ENCODE data around the gene FTL. TPM values are rescaled to one million over a fixed set of nuclear protein-coding genes. Genes with fewer than 3 reads are reported as not detected.

FTL gene
- total RNA-seq, 4 donors from 2014 or later: 5,480 to 8,362 (median 5,857) TPM

DNA sequence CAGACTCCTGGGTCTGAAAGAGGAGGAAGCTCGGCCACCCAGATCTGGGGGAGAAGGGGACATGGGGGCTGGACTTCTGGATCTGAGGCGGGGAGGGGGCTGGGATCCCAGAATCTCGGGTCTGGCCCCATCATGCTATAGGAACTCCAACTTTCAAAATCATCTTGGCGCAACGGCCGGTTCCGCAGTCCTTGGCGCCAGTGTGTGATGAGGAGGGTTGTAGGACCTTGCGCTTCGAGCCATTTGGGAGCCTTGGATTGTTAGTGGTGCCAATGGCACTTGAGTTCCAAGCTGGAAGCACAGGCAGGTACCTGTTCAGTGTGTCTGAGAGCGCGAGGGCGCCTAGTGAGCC, 28.9 kb downstream of the FTL start:
- Histone ChIP-seq H3K27me3 (no peaks in the 10 kb centered on the region), H3K4me3 (peak overlapping the region; percentile 55 to 74 (median 68)), H3K4me1 (peaks cover 0 to 46% (median 25%) of the 10 kb centered on the region in 4 donors), H3K27ac (peak overlapping the region; percentile 73 to 99 (median 88)), H3K36me3 (peaks cover 0 to 15% (median 0%) of the 10 kb centered on the region in 3 donors), H3K9me3 (no peaks in the 10 kb centered on the region)
- no peak for DNase-seq (ENCODE audit: low spot score in 2 of 2)
- WGBS, 2 donors: 2% methylated on average over 13 of the region's 13 CpGs
- TF ChIP-seq POLR2A (IDR thresholded peaks at IDR 0.05) (no peak), EP300 (IDR thresholded peaks at IDR 0.05) (no peak)
- TF ChIP-seq, protein P1, sequence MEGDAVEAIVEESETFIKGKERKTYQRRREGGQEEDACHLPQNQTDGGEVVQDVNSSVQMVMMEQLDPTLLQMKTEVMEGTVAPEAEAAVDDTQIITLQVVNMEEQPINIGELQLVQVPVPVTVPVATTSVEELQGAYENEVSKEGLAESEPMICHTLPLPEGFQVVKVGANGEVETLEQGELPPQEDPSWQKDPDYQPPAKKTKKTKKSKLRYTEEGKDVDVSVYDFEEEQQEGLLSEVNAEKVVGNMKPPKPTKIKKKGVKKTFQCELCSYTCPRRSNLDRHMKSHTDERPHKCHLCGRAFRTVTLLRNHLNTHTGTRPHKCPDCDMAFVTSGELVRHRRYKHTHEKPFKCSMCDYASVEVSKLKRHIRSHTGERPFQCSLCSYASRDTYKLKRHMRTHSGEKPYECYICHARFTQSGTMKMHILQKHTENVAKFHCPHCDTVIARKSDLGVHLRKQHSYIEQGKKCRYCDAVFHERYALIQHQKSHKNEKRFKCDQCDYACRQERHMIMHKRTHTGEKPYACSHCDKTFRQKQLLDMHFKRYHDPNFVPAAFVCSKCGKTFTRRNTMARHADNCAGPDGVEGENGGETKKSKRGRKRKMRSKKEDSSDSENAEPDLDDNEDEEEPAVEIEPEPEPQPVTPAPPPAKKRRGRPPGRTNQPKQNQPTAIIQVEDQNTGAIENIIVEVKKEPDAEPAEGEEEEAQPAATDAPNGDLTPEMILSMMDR (IDR thresholded peaks at IDR 0.05): no peak

DNA sequence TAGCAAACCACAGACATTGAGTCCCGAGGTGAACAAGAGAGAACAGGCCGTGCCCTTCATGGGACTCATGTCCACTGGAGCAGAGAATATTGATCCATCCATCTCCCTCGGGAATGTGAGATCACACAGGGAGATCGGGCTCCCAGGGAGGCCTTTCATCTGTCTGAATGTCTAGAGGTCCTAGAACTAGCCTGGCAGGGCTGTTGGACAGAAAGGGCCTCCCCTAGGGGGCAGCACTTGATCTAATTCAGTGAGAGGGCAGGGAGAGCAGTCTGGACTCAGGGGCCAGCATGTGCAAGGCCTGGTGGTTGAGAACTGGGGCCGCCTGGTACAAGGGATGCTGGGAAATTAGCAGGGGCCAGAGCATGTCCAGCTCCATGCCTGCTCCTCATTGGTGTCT, 32.9 kb downstream of the FTL start:
- TF ChIP-seq EP300 (IDR thresholded peaks at IDR 0.05) (no peak), POLR2A (IDR thresholded peaks at IDR 0.05) (no peak)
- TF ChIP-seq, protein P1 (IDR thresholded peaks at IDR 0.05): no peak
- Histone ChIP-seq H3K27ac (no peak overlapping the region), H3K4me3 (no peak overlapping the region), H3K4me1 (peaks cover 0 to 17% (median 11%) of the 10 kb centered on the region in 4 donors), H3K36me3 (peaks cover 0 to 35% (median 0%) of the 10 kb centered on the region in 3 donors), H3K27me3 (no peaks in the 10 kb centered on the region), H3K9me3 (no peaks in the 10 kb centered on the region)
- 71 to 86% methylated on average over 5 of the region's 5 CpGs for WGBS, 2 donors
- DNase-seq (ENCODE audit: low spot score in 2 of 2): no peak

DNA sequence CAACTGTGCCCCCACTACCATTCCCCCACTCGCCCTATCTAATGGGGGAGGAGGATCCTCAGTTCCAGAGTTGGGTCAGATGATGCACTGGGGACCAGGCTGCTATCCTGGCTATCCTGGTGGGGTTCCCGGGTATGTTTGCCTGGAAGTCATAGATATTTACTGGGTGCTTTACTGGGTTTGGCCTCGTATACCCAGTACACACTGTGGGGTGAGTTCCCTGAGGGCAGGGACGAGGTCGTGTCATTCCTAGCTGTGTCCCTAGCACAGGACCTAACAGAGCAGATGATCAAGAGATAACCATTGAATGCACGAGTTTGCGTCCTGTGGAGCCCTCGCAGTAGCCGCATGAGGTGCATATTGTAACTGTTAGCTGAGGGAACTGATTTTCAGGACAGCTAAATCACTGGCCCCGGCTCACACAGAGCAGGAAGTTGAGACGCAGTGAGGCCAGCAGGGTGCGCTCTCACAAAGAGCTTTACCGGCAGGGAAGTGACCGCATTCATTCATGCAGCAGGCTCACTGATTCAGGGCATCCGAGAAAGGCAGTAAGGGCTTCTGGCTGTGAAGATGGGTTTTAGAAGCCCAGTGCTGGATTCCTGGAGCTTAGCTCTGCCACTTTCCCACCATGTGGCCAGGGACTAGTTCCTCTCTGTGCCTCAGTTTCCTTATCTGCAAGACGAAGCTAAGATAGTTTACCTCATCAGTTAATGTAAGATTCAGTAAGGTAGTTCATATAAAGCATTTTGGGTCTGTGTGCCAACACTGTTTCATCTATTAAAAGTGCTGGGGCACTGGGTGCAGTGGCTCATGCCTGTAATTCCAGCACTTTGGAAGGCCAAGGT, 34.6 kb downstream of the FTL start:
- Histone ChIP-seq H3K27me3 (no peaks in the 10 kb centered on the region), H3K27ac (no peak overlapping the region), H3K4me3 (no peak overlapping the region), H3K36me3 (peaks cover 0 to 52% (median 5%) of the 10 kb centered on the region in 3 donors), H3K9me3 (no peaks in the 10 kb centered on the region), H3K4me1 (peaks cover 0 to 9% (median 3%) of the 10 kb centered on the region in 4 donors)
- WGBS, 2 donors: 48 to 62% methylated on average over 15 to 16 of the region's 16 CpGs
- DNase-seq (ENCODE audit: low spot score in 2 of 2): no peak
- TF ChIP-seq, protein P1 (IDR thresholded peaks at IDR 0.05): peak; percentile 24 to 57 (median 39)
- TF ChIP-seq POLR2A (IDR thresholded peaks at IDR 0.05) (no peak), EP300 (IDR thresholded peaks at IDR 0.05) (no peak)

DNA sequence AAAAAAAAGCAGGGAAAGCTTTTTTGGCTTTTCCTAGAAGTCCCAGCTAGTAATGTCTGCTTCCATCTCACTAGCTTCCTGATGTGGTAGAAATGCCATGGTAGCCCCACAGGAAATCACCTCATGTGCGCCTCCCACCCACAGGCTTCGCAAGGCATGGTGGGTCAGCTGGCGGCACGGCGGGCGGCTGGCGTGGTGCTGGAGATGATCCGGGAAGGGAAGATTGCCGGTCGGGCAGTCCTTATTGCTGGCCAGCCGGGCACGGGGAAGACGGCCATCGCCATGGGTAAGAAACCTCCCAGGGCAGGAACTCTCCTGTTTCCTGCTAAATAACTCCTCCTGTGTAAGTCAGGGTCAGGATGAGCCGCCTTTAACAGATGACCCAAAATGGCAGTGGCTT, 39.0 kb downstream of the FTL start:
- H3K27ac ChIP-seq: no peak overlapping the region
- H3K9me3 ChIP-seq: no peaks in the 10 kb centered on the region
- H3K36me3 ChIP-seq: peaks cover 0 to 93% (median 5%) of the 10 kb centered on the region in 3 donors
- no peak overlapping the region for H3K4me3 ChIP-seq
- no peaks in the 10 kb centered on the region for H3K4me1 ChIP-seq
- TF ChIP-seq POLR2A (IDR thresholded peaks at IDR 0.05): no peak
- TF ChIP-seq, protein P1 (IDR thresholded peaks at IDR 0.05): no peak
- 97 to 98% methylated on average over 15 of the region's 15 CpGs for WGBS, 2 donors
- DNase-seq (ENCODE audit: low spot score in 2 of 2): no peak
- no peaks in the 10 kb centered on the region for H3K27me3 ChIP-seq

DNA sequence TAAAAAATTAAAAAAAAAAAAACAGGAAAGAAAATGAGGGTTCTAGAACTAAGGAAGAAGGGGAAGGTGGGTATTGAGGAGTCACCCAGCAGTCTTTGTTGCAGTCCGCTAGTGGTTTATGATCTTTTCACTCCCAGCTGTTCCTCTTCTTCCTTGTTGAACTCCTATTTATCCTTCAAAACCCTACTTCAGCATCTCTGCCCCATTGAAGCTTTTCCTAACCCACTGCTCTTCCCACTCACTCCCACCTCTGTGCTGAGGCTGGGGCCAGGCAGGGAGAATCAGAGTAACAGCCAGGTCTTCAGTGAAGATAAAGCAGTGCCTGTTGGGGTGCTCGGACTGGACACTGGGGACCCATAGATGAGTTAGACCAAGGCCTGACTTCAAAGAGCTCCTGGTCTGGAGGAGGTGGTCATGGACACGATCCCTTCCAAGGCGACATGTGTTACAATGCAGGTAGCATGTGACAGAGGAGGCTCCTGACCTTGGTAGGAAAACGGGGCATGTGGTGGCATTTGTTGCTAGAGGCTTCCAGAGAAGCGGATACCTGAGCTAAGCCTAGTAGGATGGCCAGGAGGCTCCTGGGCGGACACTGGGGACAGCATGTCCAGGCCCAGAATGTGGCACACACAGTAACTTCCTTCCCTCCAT, 40.0 kb downstream of the FTL start:
- TF ChIP-seq EP300 (IDR thresholded peaks at IDR 0.05) (no peak), POLR2A (IDR thresholded peaks at IDR 0.05) (no peak)
- TF ChIP-seq, protein P1 (IDR thresholded peaks at IDR 0.05): no peak
- Histone ChIP-seq H3K4me1 (no peaks in the 10 kb centered on the region), H3K27ac (no peak overlapping the region), H3K9me3 (no peaks in the 10 kb centered on the region), H3K27me3 (no peaks in the 10 kb centered on the region), H3K4me3 (no peak overlapping the region), H3K36me3 (peaks cover 0 to 95% (median 8%) of the 10 kb centered on the region in 3 donors)
- WGBS, 2 donors: 92 to 94% methylated on average over 7 of the region's 7 CpGs
- DNase-seq (ENCODE audit: low spot score in 2 of 2): no peak

Data from tibial nerve (tissue), 4 donors.